HG03108 (cell line): ENCODE measurements around the gene WDCP.
"Not testable (repeated sequence)": the region's sequence is repeated elsewhere in the genome, so short reads cannot be mapped to it uniquely, and the experiment has no call there.

Experiments used
- ATAC-seq: cut with Tn5 transposase; IDR thresholded peaks from one replicate; pipeline ENCODE4 v1.9.1; 2021; ENCODE audit warnings: moderate library complexity; ENCODE audit not compliant: unreplicated experiment

Gene WDCP, protein sequence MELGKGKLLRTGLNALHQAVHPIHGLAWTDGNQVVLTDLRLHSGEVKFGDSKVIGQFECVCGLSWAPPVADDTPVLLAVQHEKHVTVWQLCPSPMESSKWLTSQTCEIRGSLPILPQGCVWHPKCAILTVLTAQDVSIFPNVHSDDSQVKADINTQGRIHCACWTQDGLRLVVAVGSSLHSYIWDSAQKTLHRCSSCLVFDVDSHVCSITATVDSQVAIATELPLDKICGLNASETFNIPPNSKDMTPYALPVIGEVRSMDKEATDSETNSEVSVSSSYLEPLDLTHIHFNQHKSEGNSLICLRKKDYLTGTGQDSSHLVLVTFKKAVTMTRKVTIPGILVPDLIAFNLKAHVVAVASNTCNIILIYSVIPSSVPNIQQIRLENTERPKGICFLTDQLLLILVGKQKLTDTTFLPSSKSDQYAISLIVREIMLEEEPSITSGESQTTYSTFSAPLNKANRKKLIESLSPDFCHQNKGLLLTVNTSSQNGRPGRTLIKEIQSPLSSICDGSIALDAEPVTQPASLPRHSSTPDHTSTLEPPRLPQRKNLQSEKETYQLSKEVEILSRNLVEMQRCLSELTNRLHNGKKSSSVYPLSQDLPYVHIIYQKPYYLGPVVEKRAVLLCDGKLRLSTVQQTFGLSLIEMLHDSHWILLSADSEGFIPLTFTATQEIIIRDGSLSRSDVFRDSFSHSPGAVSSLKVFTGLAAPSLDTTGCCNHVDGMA

DNA sequence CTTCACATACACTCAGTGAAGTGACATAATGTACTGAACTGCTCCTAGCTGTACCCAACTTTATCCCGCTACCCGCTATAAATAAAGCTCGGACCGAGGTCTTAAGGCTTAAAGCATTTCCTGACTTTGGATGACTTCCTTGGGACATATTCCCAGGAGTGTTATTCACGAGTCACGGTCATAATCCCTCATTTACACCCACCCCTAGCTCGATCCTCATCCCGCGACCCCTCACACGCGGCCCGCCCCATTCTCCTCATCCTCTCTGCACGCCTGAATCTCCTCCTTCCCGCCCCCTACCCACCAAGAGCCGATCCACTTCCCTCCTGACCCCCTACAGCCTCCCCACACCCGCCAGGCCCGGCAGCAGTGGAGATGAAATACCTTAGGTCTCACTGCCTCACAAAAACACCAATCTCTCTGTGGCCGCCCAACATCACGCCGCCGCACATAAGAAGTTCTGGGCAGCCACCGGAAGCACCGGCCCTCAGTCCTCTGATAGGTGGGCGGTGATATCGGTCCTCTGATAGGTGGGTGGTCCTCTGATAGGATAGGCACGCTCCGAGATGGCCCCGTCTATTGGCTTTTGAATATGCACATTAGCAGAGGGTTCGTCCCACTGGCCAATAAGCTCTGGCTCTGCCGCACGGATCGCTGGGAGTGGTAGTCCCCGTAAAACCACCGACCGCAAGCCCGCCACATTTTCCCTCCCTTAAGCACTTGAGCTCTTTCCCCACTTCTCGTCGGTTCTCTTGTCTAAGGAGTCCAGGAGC, at the start of gene WDCP:
TSS of gene WDCP (minus strand) at position 462 of the 773 bp plus-strand sequence. CDS start 7,897 bp downstream, outside the sequence.
- ATAC-seq: peak; percentile 99

DNA sequence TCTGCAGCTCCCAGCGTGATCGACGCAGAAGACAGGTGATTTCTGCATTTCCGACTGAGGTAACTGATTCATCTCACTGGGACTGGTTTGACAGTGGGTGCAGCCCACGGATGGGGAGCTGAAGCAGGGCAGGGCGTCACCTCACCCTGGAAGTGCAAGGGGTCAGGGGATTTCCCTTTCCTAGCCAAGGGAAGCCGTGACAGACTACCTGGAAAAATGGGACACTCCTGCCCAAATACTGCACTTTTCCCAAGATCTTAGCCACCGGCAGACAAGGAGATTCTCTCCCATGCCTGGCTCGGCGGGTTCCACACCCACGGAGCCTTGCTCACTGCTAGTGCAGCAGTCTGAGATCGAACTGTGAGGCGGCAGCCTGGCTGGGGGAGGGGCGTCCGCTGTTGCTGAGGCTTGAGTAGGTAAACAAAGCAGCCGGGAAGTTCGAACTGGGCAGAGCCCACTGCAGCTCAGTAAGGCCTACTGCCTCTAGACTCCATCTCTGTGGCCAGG, 48.0 kb upstream of the WDCP start:
- not testable (repeated sequence) for ATAC-seq

DNA sequence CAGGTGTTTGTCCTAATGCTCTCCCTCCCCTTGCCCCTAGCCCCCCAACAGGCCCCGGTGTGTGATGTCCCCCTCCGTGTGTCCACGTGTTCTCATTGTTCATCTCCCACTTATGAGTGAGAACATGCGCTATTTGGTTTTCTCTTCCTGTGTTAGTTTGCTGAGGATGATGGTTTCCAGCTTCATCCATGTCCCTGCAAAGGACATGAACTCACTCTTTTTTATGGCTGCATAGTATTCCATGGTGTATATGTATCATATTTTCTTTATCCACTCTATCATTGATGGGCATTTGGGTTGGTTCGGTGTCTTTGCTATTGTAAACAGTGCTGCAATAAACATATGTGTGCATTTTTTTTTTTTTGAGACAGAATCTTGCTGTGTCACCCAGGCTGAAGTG, 46.1 kb upstream of the WDCP start:
- not testable (repeated sequence) for ATAC-seq

DNA sequence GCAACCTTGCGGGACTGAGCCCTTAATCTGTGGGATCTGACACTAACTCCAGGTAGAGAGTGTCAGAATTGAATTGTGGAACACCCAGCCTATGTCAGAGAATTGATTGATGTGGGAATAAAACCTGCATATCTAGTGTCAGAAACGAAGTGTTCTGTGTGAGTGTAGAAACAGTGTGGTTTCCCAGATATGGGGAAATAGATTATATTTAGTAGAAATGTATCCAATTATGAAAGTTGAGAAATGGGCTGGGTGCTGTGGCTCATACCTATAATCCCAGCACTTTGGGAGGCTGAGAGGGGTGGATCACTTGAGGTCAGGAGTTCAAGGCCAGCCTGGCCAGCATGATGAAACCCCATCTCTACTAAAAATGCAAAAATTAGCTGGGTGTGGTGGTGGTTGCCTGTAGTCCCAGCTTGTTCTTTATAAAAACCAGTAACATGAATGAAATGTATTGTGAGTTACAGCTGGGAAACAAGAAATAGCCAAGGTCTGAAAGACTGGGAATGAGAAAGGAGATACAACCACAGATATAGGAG, 41.7 kb upstream of the WDCP start:
- no peak for ATAC-seq

DNA sequence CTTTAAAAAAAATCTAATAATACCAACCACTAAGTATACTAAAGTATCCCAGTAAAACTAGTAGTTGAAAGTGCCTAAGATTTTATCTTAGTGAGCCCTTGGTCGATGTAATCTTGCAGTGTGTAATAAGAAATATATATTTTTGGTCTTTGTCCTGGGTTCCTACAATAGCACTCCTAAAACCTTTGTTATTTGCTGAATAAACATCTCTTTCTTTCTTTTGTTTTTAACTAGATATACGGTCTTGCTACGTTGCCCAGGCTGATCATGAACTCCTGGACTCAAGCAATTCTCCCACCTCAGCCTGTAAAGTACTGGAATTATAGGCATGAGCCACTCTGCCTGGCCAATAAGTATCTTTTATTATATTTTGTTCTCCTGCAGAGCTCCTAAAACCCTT, 39.8 kb upstream of the WDCP start:
- ATAC-seq: no peak

DNA sequence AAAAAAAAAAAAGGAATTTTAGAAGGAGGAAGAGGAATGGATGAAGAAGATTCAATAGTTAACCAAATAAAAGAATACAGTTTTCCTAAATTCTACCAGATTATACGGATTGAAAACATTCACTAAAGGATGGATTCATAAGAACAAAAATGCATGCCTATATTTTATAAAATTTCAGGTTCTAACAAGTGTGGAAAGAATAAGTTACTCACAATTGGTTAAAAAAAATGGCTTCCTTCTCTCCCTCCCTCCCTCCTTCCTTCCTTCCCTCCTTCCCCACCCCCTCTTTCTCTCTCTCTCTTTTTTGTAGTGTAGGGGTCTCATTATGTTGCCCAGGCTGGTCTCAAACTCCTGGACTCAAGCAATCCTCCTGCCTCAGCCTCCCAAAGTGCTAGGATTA, 39.0 kb upstream of the WDCP start:
- ATAC-seq: no peak

DNA sequence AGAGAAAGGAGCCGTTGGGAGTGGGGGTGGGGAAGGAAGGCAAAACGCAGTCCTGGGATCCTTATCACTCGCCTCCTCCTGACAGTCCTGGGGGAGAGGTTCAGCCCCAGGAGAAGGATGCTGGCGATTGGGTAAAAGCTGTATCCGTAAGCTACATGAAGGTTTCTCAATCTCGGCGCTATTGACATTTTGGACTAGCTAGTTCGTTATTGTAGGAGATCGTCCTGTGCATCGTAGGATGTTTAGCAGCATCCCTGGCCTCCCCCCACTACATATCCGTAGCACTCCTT, 38.0 kb upstream of the WDCP start:
- no peak for ATAC-seq

DNA sequence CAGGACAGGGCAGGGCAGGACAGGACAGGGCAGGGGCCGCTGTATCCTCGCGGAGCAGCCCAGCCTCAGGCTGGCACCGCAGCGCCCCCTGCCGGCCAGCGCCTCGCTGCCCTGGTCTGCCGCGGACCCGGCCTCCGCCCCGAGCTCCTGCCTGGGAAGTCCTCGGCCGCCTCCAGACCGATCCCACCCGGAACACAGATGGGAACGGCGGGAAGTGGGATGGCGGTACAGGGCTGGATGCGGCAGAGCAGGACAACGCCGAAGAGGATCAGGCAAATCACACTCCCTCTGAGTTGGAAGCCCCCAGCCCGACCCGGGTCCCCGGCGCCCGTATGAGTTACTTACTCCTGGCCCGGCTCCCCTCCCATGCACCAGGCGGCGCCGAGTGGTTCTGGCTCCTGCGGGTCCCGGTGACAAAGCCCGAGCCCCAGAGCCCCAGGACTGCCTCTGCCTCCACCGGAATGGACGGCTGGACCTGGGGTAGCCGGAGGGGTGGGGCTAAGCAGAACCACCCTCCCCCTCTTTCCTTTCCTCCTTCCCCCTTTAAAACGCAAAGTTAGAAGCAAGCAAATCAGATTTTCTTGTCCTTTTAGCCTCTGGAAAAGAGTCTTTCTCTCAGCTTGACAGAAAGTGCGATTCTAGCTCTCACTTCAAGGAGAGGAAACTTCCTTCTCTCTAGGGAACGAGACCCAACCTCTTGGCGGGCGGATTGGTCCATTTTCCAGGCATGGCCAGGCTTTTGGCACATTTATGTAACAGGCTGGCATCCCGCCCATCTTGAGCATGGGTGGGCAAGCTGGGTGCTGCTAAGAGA, 37.4 kb upstream of the WDCP start, which contains the start of gene TP53I3:
TSS of gene TP53I3 (minus strand) at position 449 of the 814 bp plus-strand sequence. CDS start 508 bp downstream, outside the sequence.
- peak; percentile 66 for ATAC-seq

DNA sequence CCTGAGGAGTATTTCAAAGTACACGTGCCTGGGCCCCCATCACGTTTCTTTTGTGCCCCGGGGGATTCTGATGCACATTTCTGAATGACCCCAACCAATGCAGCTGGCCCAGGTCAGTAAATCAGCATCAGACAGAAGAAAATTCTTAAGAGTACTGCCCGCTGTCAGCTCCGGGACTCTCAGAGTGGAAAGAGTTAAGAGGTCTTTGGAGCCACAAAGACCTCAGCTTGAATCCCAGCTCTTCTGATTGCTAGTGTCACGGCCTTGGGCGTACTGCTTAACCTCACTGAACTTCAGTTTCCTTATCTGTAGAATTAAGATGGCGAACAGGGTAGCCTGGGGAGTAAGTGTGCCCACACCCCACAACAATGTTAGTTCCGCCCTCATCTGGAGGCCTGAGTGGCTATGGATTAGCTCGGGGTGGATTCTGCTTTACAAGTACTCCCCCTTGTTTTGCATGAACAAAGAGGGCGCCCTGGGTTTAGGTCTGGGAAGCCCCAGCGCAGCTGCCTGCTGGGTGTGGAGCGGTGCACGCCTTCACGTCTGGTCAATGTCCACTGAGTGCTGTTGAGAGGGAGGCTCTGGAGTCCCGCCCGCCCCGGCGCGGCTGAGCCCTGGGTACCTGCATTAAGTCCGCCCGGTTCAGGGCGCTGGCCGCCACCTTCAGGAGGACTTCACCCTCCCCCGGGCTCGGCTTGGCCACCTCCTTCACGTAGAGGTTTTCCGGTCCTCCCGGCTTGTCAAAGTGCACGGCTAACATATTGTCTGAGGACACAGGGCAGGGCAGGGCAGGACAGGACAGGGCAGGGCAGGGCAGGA, 36.6 kb upstream of the WDCP start:
- peak; percentile 68 for ATAC-seq

DNA sequence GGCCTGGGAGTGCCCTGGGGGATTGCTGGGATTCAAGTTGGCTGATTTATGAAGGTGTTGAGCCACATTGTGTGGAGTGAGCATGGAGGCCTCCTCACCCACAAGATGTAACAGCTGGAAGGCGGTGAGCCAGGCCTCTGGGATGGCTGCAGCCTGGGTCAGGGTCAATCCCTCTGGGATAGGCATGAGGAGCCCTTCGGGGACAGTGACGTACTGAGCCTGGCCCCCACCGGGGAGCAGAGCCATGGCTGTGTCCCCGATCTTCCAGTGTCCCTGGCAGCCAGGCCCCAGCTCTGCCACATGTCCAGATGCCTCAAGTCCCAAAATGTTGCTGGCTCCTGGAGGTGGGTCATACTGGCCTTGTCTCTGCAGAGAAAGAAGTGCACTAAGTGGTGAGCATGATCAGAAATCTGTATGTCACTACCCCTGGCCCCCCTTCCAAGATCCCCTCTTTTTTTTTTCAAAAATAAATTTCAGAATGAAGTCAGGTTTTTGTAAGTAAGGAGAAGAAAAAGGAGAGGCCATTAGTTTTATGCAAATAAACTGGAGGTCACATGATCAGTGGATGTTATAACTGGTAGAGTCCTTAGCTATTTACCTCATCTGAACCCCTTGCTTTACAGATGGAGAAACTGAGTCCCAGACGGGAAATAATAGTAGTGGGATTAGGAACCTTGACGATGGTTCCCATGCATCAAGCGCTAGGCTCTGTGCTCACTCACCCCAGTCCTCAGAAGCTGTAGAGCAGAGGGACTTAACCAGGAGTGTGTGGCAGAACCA, 35.8 kb upstream of the WDCP start:
- ATAC-seq: no peak

DNA sequence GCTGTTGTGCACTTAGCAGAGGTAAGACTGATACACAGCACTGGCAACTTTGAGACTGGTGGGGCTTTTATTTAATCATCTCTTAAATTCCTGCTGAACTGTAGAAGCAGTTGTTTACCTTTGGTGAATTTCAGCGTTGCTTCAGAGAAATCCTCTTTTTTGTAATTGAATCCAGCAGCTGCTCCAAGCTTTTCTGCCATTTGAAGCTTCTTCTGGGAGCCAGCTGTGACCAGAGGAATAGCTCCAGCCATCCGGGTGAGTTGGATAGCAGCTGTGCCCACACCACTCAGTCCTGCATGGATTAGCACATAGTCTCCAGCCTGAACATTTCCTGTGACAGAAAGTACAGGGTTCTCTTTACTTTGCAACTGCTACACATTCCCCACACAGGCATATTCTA, 33.5 kb upstream of the WDCP start:
- ATAC-seq: no peak

DNA sequence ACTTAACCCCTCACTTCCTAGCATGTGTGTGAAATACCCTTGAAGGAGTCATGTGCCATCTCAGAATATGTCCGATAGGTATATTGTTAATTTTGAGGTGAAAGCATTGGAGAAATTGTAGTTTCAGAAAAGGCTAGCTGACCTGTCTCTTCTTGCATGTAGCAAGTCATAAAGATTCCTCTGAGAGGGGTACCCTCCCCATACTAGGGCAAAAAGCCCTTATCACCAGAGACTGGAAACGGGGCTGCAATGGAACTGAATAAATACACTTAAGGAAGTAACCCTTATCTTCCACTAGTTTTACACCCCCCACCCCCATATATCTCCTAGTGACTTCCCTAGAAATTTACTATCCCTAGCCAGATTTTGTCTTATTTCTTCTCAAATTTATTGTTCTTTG, 30.7 kb upstream of the WDCP start:
- ATAC-seq: no peak

DNA sequence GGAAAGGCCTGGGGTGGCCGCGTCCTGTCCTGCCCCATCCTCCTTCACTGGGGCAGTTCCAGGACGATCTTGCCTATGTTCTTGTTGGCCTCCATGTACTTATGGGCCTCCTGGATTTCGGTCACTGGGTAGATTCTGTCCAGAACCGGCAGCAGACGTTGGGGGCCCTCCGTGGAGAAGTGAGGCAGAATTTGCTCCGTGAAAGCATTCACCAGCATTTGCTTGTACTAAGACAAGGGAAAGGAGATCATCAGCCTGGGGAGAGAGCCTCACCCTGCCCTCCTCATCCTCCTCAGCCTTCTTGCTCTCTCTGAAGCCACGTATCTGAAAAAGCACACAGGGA, 30.3 kb upstream of the WDCP start:
- no peak for ATAC-seq

DNA sequence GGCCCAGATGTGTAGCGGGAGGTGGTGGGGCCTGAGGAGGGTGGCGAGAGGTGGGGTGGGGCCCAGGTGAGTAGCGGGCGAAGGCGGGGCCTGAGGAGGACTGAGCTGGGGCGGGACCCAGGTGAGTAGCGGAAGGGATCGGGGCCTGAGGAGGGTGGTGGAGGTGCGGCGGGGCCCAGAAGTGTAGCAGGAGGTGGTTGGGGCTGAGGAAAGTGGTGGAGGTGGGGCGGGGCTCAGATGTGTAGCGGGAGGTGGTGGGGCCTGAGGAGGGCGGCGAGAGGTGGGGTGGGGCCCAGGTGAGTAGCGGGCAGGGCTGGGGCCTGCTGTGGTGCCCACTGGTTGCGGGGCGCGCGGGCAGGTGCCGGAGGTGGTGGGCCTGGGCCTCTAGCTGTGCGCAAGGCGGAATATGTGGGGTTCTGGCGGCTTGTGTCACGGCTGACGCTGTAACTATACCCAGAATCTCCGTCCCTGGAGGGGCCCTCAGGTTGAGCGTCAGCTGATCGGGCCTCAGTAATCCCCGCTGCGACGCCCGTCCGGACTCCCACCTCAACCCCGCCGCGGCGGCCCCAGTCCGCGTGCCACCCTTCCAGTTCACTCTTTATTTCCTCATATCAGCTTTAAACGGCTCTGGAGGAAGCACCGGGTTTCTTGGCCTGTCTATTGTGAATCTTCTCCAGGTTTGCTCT, 29.8 kb upstream of the WDCP start:
- peak; percentile 3 for ATAC-seq

DNA sequence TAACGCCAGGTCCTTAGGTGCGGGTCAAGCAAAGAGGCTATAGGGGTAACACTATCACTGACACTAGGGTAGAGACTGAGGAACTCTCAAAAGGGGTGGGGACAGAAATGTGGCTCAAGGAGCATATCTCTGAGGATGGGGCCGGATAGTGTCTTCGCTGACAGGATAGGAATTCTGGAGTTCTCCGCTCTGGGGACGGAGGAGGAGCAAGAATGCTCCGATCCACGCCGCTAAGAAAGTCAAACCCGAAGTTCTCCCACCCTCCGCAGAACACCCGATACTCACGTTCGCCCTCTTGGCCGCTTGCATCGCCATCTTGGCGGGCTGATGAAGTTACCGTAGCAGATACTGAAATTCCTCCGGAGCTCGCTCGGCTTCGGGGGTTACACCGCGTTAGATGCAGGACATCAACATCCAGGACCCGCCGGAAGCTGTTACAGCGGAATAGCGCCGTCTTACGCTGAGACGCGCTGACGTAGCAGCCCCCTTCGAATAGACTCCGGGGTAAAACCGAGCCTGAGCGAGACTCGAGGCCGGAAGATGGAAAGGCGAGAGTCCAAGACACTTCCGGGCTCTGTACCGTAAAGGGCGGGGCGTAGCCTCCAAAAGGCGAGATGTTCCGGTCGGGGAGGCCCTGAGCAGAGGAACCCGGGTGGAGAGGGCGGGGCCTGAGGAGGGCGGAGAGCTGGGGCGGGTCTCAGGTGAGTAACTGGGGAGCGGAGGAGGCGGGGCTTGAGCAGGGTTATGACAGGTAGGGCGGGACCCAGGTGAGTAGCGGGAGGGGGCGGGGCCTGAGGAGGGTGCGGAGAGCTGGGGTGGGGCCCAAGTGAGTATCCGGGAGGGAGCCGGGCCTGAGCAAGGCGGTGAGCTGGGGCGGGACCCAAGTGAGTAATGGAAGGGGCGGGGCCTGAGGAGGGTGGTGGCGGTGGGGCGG, 29.0 kb upstream of the WDCP start, which contains the start of gene SF3B6:
TSS of gene SF3B6 (minus strand) at position 412 of the 934 bp plus-strand sequence. CDS start at position 315, 97 bp downstream.
- peak; percentile 95 for ATAC-seq

DNA sequence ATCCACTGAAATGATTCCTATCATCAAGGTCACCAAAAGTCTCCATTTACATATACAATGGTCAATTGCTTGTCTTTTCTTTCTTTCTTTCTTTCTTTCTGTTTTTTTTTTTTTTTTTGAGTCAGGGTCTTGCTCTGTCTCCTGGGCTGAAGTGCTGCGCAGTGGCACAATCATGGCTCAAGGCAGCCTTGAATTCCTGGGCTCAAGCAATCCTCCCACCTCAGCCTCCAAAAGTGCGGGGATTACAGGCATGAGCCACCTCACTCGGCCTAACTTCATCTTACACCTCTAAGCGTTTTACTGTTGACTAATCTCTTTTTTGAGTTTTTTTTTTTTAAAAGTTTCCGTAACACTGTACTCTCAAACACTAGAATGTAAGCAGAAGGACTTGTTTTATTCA, 28.1 kb upstream of the WDCP start:
- no peak for ATAC-seq

DNA sequence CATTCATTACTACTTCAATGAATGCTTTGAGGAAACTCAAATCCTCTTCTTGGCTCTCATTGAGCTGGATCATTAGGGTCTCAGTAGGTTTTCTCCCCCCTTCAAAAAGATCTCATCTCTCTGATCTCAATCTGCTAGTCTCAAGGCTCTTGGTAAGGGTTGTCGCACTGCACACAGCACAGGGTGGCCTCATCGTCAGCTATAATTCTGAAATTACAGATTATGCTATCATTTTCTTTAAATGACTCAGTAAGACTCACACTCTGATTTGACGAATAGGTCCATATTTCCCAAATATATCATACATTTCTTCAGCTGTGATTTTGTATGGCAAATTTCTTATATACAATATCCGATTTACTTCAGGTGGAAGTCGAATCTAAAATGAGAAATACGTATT, 26.6 kb upstream of the WDCP start:
- no peak for ATAC-seq
